ENCODE results near the gene TPSD1.
"Not testable (repeated sequence)": the region's sequence is repeated elsewhere in the genome, so short reads cannot be mapped to it uniquely, and the experiment has no call there.

The TPSD1 gene

DNA sequence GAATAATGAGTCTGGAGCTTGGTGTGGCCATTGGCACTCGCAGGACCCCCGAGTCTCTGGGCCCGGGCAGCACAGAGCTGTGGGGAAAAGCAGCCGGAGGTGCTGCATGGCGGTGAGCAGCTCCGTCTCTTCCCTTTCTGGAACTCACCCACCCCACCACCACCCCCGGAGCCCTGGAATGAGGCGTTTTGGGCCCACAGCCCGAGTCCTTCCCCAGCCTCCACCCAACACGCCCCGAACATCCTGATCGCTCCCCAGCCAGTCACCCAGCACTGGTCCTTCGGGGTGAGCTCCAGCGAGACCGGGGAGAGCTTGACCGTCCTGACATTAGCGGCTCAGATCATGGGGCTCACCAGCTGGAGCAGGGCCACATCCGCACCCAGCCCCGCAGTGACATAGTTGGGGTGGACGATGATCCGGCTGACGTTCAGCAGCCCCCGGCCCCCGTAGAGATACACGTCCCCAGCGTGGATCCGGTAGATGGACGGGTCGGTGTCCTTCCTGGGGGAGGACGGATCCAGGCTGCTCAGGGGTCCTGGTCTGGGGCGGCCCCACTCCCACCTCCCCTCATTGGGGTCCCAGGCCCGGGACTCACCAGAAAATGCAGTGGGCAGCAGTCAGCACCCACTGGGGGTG, 6.5 kb downstream of the TPSD1 start:
- in situ Hi-C loops (cut with MboI; ENCODE audit: low sequenced_read_pairs): no loop called here

DNA sequence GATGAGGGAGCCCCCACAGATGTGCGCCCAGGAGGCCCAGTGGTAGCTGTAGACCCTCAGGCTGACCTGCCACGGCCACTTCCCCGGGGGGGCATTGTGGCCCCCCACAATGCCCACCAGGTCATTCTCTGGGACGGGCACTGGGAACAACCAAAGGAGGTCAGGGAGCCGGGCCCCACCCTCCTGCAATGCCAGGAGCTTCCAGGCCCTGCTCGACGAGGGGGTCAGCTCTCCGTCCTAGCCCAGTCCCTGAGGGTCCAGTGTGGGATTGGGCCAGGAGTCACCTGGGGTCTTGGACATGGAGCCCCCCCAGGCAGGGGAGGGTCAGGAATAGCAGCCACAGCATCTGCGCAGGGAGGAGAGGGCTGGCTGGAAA, 7.0 kb downstream of the TPSD1 start:
- in situ Hi-C loops (cut with MboI; ENCODE audit: low sequenced_read_pairs): no loop called here

DNA sequence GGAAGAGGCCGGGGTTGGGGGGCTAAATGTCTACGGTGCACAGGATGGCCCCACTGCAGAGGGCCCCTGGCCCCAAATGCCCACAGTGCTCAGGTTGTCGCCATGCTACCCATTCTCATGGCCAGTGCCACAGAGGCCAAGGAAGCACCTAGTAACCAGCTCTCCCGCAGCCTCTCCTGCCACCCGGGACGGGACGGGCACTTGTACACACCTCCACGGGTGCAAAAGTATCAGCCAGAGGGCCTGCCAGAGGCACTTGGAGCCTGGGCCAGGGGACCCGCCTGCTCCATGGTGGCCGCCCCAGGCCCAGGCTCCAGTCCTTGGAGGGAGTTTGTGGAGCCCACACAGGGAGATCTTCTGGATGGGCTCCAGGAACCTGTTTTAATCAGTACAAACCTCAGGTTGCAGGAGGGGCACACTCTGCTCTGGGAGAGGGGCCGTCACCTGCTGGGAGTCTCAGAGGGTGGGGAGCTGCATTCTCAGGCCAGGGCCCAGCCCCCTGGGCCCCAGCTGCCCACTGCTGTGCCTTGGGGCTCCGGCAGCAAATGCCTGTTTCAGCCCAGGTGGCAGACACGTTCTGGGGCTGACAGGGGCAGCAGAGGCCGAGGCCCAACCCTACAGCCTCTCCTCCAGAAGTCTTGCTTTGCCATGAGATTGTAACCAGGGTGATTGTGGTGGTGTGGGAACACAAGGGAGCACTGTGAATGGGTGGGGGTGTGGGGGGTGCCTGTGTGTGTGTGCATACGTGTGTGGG, 7.9 kb downstream of the TPSD1 start:
- in situ Hi-C loops (cut with MboI; ENCODE audit: low sequenced_read_pairs): no loop called here

DNA sequence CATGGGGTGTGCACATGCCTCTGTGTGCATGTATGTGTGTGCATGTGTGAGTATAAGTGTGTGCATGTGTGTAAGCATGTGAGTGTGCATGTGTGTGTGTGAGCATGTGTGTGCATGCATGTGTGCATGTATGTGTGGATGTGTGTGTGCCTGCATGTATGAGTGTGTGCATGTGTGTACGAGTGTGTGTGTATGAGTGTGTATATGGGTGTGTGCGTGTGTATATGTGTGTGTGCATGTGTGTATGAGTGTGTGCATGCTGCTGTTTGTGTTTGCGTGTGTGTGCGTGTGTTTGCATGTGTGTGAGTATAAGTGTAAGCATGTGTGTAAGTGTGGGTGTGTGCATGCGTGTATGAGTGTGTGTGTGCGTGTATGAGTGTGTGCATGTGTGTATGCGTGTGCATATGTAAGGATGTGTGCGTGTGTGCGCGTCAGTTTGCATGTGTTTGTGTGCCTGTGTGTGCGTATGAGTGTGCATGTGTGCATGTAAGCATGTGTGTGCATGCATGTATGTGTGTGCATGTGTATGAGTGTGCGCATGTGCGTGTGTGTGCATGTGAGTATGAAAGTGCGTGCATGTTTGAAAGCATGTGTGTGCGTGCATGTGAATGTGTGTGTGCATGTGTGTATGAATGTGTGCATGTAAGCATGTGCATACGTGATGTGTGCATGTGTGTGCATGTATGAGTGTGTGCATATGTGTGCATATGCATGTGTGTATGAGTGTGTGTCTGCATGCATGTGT, 8.6 kb downstream of the TPSD1 start:
- in situ Hi-C loops (cut with MboI; ENCODE audit: low sequenced_read_pairs): no loop called here

DNA sequence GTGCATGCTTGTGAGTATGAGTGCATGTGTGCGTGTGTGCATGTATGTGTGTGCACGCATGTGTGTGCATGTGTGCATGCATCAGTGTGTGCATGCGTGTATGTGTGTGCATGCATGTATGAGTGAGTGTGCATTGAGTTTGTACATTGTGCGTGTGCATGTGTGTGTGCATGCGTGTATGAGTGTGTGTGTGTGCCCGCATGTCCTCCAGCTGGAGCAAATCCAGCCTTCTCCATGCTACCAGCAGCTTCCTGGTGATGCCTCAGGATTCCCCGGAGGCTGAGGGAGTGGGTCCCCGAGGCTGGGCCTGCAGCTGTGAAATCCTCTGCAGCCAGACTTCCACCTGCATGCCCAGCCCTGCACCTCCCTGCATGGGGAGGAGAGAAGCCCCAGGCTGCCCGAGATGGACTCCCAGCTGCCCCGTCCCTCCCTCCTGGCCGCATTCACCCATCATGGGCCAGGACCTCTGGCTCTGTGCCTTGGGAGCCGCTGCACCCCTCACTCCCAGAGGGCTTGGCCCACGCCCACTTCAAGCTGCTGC, 9.3 kb downstream of the TPSD1 start:
- in situ Hi-C loops (cut with MboI; ENCODE audit: low sequenced_read_pairs): no loop called here

DNA sequence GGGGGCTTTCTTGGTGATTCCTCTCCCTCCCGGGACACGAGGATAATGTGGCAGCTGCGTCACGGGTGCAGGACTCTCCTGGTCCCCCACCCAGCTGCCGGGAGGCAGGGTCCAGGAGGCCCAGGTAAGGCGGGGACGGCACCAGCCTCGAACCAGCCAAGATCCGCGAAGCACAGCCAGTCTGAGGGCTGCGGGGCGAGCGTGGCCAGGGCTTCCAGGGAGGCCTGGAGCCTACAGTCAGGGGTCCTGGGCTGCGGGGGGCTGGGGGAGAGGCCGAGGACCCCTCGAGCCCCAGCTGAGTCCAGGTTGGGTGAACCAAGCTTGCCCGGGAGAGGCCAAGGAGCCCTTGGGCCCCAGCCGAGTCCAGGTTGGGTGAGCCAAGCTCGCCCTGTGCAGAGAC, 10.0 kb downstream of the TPSD1 start:
- in situ Hi-C loops (cut with MboI; ENCODE audit: low sequenced_read_pairs): no loop called here

DNA sequence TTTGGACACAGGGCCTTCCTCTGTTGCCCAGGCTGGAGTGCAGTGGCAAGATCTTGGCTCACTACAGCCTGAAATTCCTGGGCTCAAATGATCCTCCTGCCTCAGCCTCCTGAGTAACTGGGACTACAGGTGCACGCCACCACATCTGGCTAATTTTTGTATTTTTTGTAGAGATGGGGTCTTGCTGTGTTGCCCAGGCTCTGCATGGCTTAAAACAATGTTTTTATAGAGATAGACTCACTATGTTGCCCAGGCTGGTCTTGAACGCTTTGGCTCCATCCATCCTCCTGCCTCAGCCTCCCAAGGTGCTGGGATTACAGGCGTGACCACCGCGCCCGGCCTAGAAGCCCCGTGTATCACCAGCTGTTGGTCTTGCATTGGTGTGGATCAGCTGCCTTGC, 13.5 kb downstream of the TPSD1 start:
- in situ Hi-C loops (cut with MboI; ENCODE audit: low sequenced_read_pairs): not testable (repeated sequence)

DNA sequence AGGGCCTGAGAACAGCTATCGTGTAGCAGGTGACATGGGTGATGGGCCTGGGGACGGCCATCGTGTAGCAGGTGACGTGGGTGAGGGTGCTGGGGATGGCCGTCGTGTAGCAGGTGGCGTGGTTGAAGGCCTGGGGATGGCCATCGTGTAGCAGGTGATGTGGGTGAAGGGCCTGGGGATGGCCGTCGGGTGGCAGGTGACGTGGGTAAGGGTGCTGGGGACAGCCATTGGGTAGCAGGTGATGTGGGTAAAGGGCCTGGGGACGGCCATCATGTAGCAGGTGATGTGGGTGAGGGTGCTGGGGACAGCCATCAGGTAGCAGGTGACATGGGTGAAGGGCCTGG, 15.5 kb downstream of the TPSD1 start:
- in situ Hi-C loops (cut with MboI; ENCODE audit: low sequenced_read_pairs): no loop called here

DNA sequence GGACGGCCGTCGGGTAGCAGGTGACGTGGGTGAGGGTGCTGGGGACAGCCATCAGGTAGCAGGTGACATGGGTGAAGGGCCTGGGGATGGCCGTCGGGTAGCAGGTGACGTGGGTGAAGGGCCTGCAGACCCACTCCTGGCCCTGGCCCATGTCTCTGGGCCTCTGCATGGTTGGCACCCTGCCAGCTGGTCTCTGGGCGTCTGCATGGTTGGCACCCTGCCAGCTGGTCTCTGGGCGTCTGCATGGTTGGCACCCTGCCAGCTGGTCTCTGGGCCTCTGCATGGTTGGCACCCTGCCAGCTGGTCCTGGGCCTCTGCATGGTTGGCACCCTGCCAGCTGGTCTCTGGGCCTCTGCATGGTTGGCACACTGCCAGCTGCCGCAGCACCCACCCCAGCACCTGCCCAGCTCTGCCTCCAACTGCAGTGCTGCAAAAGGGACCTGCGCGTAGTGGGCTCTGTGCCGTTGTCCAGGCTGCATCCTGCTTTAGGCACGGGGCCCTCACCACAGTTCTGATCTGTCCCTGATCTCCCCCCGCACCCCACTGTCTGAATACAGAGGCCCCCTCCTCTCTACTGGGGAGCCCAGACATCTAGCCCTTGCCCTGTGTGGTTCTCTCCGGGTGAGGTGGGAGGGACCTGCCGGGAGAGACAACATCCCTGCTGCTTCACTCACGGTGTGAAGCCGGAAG, 16.0 kb downstream of the TPSD1 start:
- in situ Hi-C loops (cut with MboI; ENCODE audit: low sequenced_read_pairs): not testable (repeated sequence)

DNA sequence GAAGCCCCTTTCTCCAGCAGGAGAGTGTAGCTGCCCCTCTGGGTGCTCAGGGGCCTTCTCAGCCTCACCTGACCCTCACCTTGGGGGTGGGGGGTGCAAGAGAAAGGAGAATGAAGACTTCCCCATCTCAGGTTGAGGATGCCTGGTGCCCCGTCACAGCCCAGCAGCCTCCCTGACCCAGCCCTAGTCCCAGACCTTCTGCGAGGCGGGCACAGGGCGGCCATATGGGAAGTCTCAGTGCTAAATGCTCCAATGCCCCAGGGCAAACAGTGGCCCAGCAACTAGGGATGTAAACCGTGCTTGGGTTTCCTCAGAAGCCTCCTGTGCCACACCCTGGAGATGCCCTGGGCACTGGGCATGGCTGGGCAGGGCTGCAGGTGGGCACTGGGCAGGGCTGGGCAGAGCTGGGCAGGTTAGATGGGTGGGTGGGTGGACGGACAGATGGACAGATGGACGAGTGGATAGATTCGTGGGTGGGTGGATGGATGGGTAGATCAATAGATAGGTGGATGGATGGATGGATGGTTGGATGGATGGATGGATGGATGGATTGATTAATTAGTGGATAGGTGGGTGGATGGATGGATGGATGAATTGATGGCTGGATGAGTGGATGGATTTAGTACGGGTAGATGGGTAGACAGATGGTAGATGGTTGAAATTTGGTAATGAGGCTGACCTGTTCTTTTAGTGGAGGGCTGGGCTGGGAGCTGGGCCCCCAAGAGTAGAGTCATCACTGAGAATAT, 16.8 kb downstream of the TPSD1 start:
- in situ Hi-C loops (cut with MboI; ENCODE audit: low sequenced_read_pairs): no loop called here

DNA sequence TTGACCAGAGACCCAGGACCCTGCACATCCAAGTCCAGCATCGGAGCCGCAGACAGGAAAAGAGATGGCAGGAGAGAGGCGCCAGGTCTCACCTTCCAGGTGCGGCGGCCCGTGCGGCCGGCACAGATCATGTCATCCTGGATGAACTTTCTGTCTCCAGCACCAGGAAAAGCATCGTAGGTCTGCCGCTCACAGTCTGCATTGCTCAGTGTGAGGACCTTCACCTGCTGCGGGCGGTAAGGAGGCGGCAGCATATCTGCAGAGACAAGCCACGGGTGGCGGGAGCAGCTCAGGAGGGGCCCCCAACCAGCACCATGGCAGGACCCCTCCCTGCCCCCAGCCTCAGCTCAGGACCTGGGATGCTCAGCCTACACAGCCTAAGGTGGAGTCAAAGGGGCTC, 17.9 kb downstream of the TPSD1 start:
- in situ Hi-C loops (cut with MboI; ENCODE audit: low sequenced_read_pairs): no loop called here

DNA sequence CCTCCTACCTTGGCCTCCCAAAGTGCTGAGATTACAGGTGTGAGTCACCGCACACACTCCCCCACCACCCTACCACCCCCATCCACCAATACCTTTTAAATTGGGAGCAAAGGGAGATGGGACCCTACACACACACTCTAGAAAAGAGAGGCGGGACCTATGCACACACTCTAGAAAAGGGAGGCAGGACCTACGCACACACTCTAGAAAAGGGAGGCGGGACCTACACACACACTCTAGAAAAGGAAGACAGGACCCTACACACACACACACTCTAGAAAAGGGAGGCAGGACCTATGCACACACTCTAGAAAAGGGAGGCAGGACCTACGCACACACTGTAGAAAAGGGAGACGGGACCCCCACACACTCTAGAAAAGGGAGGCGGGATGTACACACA, 18.9 kb downstream of the TPSD1 start:
- in situ Hi-C loops (cut with MboI; ENCODE audit: low sequenced_read_pairs): no loop called here

DNA sequence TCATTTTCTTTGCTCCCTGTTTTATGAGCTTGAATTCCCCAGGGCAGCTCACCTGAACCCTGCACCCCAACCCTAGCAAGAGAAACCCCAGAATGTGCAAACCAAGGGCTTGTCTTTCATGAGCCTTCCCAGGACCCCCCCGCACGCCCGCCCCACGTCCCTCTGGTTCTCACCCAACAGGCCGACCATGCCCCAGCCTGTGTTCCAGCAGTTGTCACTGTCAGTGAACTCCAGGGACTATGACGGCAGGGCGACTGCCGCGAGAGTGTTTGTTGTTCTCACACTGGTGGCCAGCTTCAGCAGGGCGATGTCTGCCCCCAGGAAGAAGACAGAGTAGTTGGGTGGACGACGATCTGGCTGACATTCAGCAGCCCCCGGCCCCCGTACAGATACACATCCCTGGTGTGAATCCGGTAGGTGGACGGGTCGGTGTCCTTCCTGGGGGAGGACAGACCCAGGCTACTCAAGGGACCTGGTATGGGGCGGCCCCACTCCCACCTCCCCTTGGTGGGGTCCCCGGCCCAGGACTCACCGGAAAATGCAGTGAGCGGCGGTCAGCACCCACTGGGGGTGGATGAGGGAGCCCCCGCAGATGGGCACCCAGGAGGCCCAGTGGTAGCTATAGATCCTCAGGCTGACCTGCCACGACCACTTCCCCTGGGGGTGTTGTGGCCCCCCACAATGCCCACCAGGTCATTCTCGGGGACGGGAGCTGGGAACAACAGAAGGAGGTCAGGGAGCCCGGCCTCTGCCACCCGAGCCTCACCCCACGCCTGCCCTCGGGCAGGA, 20.1 kb downstream of the TPSD1 start:
- in situ Hi-C loops (cut with MboI; ENCODE audit: low sequenced_read_pairs): no loop called here

DNA sequence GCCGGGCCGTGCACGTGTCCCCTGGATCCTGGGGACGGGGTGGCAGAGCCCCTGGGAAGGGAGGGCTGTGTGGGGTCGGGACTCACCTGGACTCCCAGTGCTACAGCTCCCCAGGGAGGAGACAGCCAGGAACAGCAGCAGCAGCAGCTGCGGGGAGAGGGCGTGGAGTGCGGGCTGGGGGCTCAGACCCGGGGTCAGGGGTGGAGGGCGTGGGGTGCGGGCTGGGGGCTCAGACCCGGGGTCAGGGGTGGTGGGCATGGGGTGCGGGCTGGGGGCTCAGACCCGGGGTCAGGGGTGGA, 20.7 kb downstream of the TPSD1 start:
- in situ Hi-C loops (cut with MboI; ENCODE audit: low sequenced_read_pairs): no loop called here

DNA sequence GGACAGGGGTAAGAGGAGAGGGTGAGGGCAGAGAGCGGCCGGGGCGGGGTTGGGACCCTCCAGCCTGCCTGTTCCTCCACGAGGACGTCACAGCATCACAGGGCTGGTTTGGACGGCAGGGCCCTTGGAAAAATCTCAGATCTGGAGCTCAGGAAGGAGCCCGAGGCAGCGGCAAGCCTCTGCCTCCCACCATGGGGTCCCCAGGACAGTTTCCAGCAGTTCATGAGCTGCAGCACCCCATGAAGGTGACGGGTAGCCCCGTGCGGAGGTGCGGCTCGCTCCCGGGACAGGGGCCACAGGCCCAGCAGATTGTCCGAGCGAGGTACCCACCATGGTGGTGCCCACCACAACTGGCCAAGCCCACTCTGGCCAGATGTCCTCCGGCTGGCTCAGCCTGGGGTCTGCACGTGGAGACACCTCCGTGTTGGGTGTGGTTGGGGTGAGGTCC, 21.3 kb downstream of the TPSD1 start:
- in situ Hi-C loops (cut with MboI; ENCODE audit: low sequenced_read_pairs): no loop called here

DNA sequence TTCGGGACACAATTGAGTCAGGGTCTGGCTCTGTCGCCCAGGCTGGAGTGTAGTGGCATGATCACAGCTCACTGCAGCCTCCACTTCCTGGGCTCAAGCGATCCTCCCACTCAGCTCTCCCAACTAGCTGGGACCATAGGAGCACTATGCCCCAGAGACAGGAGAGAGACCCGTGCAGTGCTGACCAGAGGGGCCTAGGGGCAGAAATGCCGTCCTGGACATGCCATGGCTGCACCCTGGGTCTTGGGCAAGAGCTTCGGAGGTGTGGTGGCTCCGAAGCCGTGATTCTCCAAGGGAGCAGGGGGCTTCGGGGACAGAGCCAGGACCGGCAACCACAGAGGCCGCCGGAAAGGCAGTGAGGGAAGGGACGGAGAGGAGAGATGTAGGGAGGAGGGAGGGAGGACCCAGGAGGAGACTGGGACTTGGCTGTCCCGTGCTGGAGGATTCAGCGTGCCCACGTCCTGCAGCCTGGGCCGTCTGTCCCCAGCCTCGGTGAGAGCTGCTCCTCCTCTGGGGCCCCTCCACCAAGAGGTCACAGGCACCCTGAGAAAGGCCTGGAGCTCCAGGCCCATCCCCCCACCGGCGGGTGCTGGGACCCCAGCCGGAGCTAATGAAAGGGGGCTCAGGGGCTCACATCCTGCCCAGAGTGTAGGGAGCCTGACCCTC, 21.9 kb downstream of the TPSD1 start:
- in situ Hi-C loops (cut with MboI; ENCODE audit: low sequenced_read_pairs): no loop called here

DNA sequence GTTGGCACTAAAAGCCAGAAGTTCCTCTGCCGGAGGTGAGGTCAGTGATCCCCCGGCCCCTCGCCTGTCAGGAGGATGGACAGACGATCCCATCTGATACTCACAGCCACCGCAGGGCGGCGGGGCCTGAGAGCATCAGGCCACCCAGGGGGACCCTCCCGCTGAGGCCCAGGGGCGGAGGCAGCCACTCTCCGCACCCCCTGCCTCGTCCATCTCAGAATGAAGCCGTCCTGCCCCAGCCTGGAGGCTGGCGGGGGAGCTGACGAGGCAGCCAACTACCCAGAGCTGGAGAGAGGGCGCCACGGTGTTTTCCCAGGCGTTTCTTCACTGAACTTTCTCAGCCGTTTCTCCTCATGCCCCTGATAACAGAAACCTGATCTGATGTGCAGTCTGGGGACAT, 22.6 kb downstream of the TPSD1 start:
- in situ Hi-C loops (cut with MboI; ENCODE audit: low sequenced_read_pairs): no loop called here

DNA sequence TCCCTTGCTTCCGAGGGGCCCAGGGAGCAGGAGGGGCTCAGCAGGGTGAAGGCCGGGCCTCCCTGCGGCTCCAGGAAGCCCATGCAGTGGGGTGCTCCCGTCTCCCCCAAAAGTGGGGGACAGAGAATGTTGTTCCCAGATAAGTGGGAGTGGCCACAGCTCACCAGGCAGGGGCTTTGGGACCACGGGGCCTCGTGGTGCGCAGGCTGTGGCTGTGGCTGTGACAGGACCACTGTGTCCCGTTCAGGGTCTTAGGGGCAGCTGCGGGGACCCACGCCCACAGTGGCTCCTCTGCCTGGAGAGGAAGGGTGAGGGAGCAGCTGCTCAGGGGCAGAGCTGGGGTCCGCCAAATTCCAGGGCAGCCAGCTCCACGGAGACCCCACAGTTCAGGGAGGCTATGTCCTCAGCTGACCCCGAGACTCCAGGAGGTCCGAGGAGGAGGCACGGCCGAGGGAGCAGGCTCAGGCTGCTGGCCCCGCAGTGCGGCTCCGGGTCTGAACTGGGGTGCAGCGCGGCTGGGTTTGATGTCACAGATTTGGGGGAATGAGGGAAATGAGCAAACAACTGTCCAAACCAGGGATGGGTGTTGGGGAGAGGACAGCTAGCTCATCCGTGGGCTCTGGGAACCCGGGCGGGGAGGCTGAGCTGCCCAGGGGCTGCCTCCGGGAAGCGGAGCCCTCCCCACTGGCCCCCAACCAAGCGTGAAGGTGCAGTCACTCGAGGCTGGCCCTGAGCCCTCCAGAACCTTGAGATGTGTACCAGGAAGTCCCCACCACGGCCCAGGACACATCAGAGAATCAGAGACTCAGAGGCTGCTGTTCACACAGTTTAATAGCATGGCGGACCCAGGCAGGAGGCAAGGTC, 23.4 kb downstream of the TPSD1 start:
- in situ Hi-C loops (cut with MboI; ENCODE audit: low sequenced_read_pairs): no loop called here
